Calu3 (cell line): ENCODE results near the gene ARHGAP26. TPM values are rescaled to one million over a fixed set of nuclear protein-coding genes. Genes with fewer than 3 reads are reported as not detected.

Source experiments
- BruUV-seq: library from RNA; stranded (reverse); fragments of 400-500 nt; replicated peaks from 2 replicates; lab custom pipeline; 2021; lab: Mats Ljungman, UMichigan
- CTCF ChIA-PET: fragments of 300-600 bp; sonication (Branson Sonifier 250); formaldehyde crosslinking; loops from one replicate; lab custom pipeline; 2022; ENCODE audit warnings: antibody characterized with exemption; lab: Charles Lee
- DNase-seq: peaks from one replicate; pipeline ENCODE4 v3.0.0; 2022
- H3K27ac Mint-ChIP-seq: one replicate; pipeline ENCODE4 v1.8.0; 2022; ENCODE audit warnings: mixed read lengths; ENCODE audit not compliant: unreplicated experiment
- H3K27me3 Mint-ChIP-seq: one replicate; pipeline ENCODE4 v1.8.0; 2022; ENCODE audit warnings: mixed read lengths; ENCODE audit not compliant: unreplicated experiment
- H3K36me3 Mint-ChIP-seq: one replicate; pipeline ENCODE4 v1.8.0; 2022; ENCODE audit warnings: mild to moderate bottlenecking, moderate library complexity, mixed read lengths; ENCODE audit not compliant: insufficient read depth, unreplicated experiment
- H3K4me1 Mint-ChIP-seq: one replicate; pipeline ENCODE4 v1.8.0; 2022; ENCODE audit warnings: mild to moderate bottlenecking, low read depth, mixed read lengths; ENCODE audit not compliant: unreplicated experiment
- H3K4me3 Mint-ChIP-seq: one replicate; pipeline ENCODE4 v1.8.0; 2022; ENCODE audit warnings: mild to moderate bottlenecking, low read depth, moderate library complexity, mixed read lengths; ENCODE audit not compliant: unreplicated experiment
- H3K9me3 Mint-ChIP-seq: one replicate; pipeline ENCODE4 v1.8.0; 2022; ENCODE audit warnings: low read depth, mixed read lengths; ENCODE audit not compliant: unreplicated experiment
- intact Hi-C: fragments of 100-400 bp; cut with micrococcal nuclease; formaldehyde crosslinking; loops from one replicate; pipeline ENCODE4 v1.10.0; 2022; ENCODE audit not compliant: unreplicated experiment
- total RNA-seq: library from RNA; stranded (reverse); gene quantifications from 2 replicates; pipeline ENCODE4 v1.2.3, GENCODE V29; 2022
- TF ChIP-seq, protein P1 (sequence below): fragments of 200-600 bp; IDR thresholded peaks from one replicate; pipeline ENCODE4 v1.8.0; 2022; ENCODE audit warnings: antibody characterized with exemption; ENCODE audit not compliant: unreplicated experiment

Gene ARHGAP26
- total RNA-seq, 1 experiment from 2014 or later: 118 TPM

DNA sequence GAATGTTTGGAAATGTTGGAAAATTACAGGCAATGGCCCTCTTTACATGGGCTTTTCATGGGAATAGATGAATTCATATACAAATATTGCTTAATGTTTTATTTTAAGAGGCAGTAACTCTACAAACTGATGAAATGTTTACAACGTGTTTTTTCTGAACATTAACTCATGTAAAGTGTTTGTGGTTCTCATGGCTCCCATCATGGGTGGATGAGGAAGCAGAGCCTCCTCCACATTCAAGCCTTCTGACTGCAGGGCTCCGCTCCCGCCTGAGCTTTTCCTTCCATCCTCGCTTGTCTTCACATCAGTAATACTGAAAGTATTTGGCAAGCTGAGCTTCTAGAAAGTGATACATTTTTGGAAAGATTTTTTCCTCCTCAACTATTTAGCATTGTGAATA, 204.2 kb downstream of the ARHGAP26 start:
- no peak overlapping the region for H3K4me3 Mint-ChIP-seq
- intact Hi-C loops: no loop called here
- CTCF ChIA-PET: no interaction called here
- H3K27ac Mint-ChIP-seq: no peak overlapping the region
- H3K27me3 Mint-ChIP-seq: no peaks in the 10 kb centered on the region
- no TSS peak for BruUV-seq
- H3K36me3 Mint-ChIP-seq: peaks cover 5% of the 10 kb centered on the region
- peaks cover 11% of the 10 kb centered on the region for H3K4me1 Mint-ChIP-seq
- TF ChIP-seq, protein P1, sequence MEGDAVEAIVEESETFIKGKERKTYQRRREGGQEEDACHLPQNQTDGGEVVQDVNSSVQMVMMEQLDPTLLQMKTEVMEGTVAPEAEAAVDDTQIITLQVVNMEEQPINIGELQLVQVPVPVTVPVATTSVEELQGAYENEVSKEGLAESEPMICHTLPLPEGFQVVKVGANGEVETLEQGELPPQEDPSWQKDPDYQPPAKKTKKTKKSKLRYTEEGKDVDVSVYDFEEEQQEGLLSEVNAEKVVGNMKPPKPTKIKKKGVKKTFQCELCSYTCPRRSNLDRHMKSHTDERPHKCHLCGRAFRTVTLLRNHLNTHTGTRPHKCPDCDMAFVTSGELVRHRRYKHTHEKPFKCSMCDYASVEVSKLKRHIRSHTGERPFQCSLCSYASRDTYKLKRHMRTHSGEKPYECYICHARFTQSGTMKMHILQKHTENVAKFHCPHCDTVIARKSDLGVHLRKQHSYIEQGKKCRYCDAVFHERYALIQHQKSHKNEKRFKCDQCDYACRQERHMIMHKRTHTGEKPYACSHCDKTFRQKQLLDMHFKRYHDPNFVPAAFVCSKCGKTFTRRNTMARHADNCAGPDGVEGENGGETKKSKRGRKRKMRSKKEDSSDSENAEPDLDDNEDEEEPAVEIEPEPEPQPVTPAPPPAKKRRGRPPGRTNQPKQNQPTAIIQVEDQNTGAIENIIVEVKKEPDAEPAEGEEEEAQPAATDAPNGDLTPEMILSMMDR: no peak
- no peak for DNase-seq
- H3K9me3 Mint-ChIP-seq: no peaks in the 10 kb centered on the region

DNA sequence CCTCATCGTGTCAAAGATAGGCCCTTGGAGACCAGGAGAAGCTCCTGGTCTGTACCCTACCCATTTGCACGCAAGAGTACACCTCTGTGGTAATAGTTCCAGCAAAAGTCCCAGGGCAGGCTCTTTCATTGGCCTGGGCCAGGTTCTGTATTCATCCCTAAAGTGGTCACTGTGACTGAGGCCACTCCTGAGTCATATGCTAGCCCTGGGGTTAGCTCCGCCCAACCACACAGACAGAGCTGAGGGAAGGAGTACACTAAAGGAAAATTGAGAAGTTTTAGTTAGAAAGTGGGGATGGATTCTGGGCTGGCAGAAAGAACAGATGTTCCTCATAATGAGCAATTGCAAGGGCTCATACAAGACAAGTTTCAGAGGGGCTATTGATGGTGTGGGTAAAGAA, 206.7 kb downstream of the ARHGAP26 start:
- H3K36me3 Mint-ChIP-seq: no peaks in the 10 kb centered on the region
- intact Hi-C loops: no loop called here
- H3K4me3 Mint-ChIP-seq: no peak overlapping the region
- no peak for DNase-seq
- H3K27me3 Mint-ChIP-seq: no peaks in the 10 kb centered on the region
- H3K4me1 Mint-ChIP-seq: peaks cover 20% of the 10 kb centered on the region
- CTCF ChIA-PET: no interaction called here
- TF ChIP-seq, protein P1: no peak
- no TSS peak for BruUV-seq
- H3K9me3 Mint-ChIP-seq: no peaks in the 10 kb centered on the region
- H3K27ac Mint-ChIP-seq: no peak overlapping the region

DNA sequence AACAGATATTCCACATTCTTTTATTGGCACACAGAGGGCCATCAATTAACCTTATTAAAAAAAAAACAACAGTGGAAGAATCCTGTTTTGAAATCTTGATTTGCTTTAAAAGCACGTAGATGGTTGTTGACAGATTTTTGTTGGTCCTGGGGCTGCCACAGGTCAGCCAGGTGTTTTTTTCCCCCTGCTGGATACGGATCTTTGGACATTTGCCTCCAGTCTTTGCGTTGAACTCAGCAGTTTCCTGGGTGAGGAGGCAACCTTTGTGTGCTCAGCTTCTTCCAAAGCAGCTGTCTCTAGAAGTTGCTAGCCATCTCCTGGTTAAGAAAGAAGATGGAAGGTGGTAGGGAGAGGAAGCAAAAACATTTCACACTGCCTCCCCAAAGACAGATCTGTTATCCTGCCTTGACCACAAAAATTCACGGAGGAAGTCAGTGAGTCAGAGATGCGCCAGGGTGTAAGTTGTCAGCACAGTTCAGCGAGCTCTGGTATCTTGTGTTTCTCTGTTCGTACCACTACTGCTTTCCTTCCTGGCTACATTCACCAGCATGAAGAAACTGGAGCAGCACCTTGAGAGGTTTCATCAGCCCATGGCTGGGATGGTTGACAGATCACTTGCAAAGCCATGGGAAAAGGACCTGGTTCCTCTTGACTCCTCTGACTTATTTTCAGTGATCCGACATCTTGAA, 207.3 kb downstream of the ARHGAP26 start:
- intact Hi-C loops: no loop called here
- Mint-ChIP-seq H3K27me3 (no peaks in the 10 kb centered on the region), H3K36me3 (peaks cover 5% of the 10 kb centered on the region), H3K4me1 (peaks cover 26% of the 10 kb centered on the region), H3K27ac (no peak overlapping the region), H3K9me3 (no peaks in the 10 kb centered on the region), H3K4me3 (no peak overlapping the region)
- DNase-seq: no peak
- CTCF ChIA-PET: no interaction called here
- TF ChIP-seq, protein P1: no peak
- no TSS peak for BruUV-seq

GRCh38 chr5:142978252-142978651, 208.1 kb downstream of the ARHGAP26 start:
- Mint-ChIP-seq H3K36me3 (peaks cover 11% of the 10 kb centered on the region), H3K9me3 (no peaks in the 10 kb centered on the region), H3K27ac (no peak overlapping the region), H3K4me3 (no peak overlapping the region), H3K27me3 (no peaks in the 10 kb centered on the region), H3K4me1 (peaks cover 34% of the 10 kb centered on the region)
- CTCF ChIA-PET: no interaction called here
- intact Hi-C loops: no loop called here
- TF ChIP-seq, protein P1: no peak
- no TSS peak for BruUV-seq
- DNase-seq: no peak
